ENCODE results near the gene NAGA. TPM values are rescaled to one million over a fixed set of nuclear protein-coding genes. Genes with fewer than 3 reads are reported as not detected.
"Not testable (repeated sequence)": the region's sequence is repeated elsewhere in the genome, so short reads cannot be mapped to it uniquely, and the experiment has no call there.

Gene NAGA
- total RNA-seq, 1 donor from 2014 or later, result 11.8 TPM

GRCh38 chr22:42078469-42079318 is 8.1 kb upstream of the NAGA start:
- intact Hi-C loops (cut with DNase I), result no loop called here
- peak; percentile 21 for ATAC-seq (ENCODE audit: poor library complexity)
- DNase-seq, result peak; percentile 29

DNA sequence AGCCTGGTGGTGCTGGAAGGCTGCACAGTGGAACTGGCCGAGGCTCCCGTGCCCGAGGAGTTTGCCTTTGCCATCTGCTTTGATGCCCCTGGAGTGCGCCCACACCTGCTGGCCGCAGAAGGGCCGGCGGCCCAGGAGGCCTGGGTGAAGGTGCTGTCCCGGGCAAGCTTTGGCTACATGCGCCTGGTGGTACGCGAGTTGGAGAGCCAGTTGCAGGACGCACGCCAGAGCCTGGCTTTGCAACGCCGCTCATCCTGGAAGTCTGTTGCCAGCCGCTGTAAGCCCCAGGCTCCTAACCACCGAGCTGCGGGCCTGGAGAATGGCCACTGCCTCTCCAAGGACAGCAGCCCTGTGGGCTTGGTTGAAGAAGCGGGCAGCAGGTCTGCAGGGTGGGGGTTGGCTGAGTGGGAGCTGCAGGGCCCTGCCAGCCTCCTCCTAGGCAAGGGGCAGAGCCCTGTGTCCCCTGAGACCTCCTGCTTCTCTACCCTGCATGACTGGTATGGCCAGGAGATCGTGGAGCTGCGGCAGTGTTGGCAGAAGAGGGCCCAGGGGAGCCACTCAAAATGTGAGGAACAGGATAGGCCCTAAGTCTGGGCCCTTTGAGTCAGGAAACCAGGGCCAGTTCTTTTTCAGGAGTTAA is 7.0 kb upstream of the NAGA start:
- DNase-seq (peak; percentile 45), ATAC-seq (ENCODE audit: poor library complexity) (no peak)
- intact Hi-C loops (cut with DNase I), result no loop called here

GRCh38 chr22:42076764-42077485 is 6.3 kb upstream of the NAGA start:
- ATAC-seq (ENCODE audit: poor library complexity) (no peak), DNase-seq (peak; percentile 44)
- intact Hi-C loops (cut with DNase I), result no loop called here

DNA sequence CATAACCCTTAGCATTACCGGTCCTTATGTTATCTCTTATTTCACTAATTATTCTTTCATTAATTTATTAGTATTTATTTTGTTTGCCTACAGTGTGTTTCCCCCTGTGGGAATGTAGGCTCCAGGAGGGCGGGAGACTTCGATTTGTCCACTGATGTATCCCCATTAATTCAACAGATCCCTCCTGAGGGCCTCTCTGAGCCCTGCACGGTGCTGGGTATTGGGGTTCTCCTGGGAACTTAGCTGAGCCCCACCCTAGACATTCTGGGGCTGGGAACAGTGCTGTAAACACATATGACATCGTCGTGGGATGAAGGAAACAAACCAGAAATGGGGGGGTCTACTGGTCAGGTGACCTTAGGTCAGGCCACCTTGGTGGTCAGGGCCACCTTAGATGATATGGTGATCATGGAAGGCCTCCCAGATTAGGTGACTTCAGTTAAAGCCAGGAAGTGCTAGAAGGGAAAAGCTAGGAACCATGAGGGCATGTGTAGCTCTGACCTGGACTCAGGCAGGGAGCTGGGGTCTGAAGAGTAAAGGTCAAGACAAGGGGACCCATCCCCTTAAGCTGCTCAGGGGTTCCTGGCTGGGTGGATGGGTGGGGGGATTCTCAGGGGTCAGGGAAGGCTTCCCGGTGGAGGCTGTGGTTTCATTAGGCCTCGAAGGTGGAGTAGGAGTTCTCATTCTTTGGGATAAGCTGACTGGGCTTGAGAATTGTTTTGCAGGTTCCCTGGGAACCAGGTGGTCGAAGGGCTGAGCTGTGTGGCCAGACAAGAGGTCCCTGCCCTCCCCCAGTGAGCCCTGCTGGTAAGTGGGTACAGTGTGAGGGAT is 4.4 kb upstream of the NAGA start:
- DNase-seq, result peak; percentile 19
- intact Hi-C loops (cut with DNase I), result no loop called here
- no peak for ATAC-seq (ENCODE audit: poor library complexity)

GRCh38 chr22:42074132-42074811 is 3.7 kb upstream of the NAGA start, which contains the start of gene PHETA2:
Gene PHETA2, plus strand, starts transcription at chr22:42074248. Its CDS starts 3,046 bp downstream, at chr22:42077294.
- ATAC-seq (ENCODE audit: poor library complexity), result peak; percentile 10
- intact Hi-C loops (cut with DNase I), result no loop called here
- peak; percentile 76 for DNase-seq

GRCh38 chr22:42073621-42074041 is 3.0 kb upstream of the NAGA start:
- intact Hi-C loops (cut with DNase I), result no loop called here
- DNase-seq (no peak), ATAC-seq (ENCODE audit: poor library complexity) (no peak)

- intact Hi-C loops (cut with DNase I), result no loop called here
- DNase-seq (peak; percentile 42), ATAC-seq (ENCODE audit: poor library complexity) (peak; percentile 19)
Measured at GRCh38 chr22:42072606-42073330, 2.2 kb upstream of the NAGA start.

GRCh38 chr22:42071508-42071907 is 896 bp upstream of the NAGA start:
- intact Hi-C loops (cut with DNase I); ATAC-seq (ENCODE audit: poor library complexity): not testable (repeated sequence)
- peak; percentile 13 for DNase-seq

- ATAC-seq (ENCODE audit: poor library complexity) (peak; percentile 3), DNase-seq (peak; percentile 17)
- intact Hi-C loops (cut with DNase I), result no loop called here
Measured at GRCh38 chr22:42069801-42070516, 653 bp downstream of the NAGA start.

GRCh38 chr22:42068291-42068690 is 2.3 kb downstream of the NAGA start:
- DNase-seq, result peak; percentile 17
- intact Hi-C loops (cut with DNase I), result no loop called here
- no peak for ATAC-seq (ENCODE audit: poor library complexity)

- intact Hi-C loops (cut with DNase I), result no loop called here
- DNase-seq (peak; percentile 39), ATAC-seq (ENCODE audit: poor library complexity) (no peak)
Measured at GRCh38 chr22:42067671-42068251, 2.9 kb downstream of the NAGA start.

DNA sequence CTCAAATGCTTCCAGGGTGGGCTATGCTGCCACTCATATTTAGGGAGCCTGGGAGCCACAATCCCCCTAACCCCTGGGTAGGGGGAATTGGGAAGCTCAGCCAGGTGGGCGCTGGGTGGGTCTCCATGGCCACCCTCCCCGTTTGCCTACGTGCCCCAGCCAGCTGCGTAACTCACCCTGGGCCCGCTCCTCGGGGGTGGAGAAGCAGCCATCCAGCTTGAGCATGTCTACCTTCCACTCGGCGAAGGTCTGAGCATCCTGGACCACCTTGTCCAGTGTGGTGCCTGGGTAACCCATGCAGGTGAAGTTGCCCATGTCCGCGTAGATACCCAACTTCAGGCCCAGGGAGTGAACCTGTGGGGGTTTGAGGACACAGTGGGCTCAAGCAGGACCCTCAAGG is 3.7 kb downstream of the NAGA start:
- intact Hi-C loops (cut with DNase I), result no loop called here
- DNase-seq (peak; percentile 22), ATAC-seq (ENCODE audit: poor library complexity) (no peak)

DNA sequence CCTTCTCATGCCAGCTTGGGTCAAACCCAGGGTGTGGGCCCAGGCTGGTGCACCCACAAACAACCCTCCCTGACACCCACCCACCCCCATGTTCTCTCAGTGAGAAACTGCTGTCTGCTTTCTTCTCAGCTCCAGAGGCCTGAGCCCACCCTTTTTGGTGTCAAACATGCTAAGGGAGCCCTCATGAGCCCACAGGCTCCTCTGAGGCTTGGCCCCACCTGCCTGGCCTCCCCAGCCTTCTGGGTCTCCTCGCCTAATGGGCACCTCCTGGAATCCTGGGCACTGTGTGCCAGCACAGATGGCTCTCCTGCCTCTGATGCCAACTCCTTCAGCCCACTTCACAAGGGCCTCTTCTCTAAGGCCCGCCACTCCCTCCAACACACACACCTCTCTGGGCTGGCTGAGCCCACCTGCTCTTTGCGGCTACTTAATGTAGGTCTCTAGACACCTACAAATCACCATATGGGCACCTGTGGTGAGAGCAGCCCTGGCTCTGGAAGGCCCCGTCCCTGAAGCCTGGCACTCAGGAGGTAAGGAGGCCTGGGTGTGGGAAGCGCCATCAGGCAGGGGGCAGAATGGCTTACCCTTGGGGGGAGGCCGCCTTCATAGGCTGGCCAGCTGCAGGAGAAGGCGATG is 4.4 kb downstream of the NAGA start:
- intact Hi-C loops (cut with DNase I), result no loop called here
- DNase-seq (peak; percentile 24), ATAC-seq (ENCODE audit: poor library complexity) (no peak)

DNA sequence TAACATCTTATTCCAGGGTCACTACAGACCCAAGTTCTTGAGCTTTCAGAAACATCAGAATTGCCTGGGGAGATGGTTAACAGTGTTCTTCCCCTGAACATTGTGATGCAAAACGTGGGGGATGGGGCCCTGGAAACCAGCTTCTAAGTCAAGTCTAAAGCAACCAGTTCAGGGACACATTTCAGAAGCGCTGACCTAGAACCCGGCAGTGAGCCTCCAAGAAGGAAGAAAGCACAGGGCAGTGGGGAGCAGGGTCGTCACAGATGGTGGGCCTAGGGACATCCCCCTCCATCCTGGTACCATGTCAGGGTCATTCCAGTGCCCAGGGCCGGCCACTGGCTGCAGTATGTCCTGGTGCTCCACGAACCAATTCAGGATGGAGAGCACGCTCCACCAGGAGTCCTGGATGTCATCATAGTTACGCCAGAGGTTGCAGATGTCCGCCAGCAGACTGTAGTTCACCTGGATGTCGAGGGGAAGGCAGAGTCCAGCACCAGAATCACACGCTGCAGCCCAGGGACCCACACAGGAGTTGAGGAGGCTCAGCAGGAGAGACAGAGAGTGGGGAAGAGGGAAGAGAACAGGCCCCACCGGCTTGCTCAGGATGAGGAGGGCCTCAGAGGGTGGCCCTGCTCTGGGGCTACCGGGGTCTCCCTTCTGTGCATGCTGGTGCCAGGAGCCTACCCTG is 5.0 kb downstream of the NAGA start:
- intact Hi-C loops (cut with DNase I), result no loop called here
- DNase-seq (peak; percentile 10), ATAC-seq (ENCODE audit: poor library complexity) (no peak)

DNA sequence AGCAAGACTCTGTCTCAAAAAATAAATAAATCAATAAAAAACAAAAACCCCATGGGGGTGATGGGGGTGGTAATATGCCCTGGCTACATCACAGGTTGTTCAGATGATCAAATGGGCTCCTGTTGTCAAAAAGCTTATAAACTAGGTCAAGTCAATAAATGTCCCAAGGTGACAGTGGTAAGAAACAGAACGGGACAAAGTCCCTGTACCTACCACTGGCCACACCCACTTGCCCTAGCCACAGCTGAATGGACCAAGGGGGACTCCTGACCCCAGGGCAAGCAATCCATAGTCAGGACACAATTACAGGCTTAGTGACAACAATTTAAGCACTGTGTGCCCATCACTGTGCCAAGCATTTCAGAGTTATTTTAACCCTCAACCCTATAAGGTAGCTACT is 6.0 kb downstream of the NAGA start:
- intact Hi-C loops (cut with DNase I), result no loop called here
- ATAC-seq (ENCODE audit: poor library complexity), result no peak
- DNase-seq, result no peak

Data from Right ventricle myocardium superior (tissue), 1 donor.